ENCODE data around the gene ZNF480.
"Not testable (repeated sequence)": the region's sequence is repeated elsewhere in the genome, so short reads cannot be mapped to it uniquely, and the experiment has no call there.

Gene ZNF480

DNA sequence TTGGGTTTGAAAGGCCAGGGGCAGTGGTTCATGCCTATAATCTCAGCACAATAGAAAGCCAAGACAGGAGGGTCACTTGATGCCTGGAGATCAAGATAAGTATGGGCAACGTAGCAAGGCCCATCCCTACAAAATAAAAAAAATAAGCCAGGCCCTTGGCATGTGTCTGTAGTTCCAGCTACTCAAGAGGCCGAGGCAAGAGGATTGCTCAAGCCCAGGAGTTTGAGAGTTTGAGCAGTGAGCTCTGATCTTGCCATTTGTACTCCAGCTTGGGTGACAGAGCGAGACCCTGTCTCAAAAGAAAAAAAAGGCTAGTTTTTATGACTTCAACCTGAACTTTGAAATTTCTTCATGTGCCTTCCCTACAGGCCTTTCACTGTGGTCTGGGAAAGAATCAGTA lies 5.2 kb upstream of the ZNF480 start:
- no peak overlapping the region for H3K4me2 ChIP-seq (ENCODE audit: low read length)
- H3K4me1 ChIP-seq (ENCODE audit: control insufficient read depth, insufficient read depth, low read length), result no peaks in the 10 kb centered on the region
- H3K9ac ChIP-seq (ENCODE audit: low read depth, low read length), result no peak overlapping the region
- H3K36me3 ChIP-seq (ENCODE audit: insufficient read depth, low read length), result peaks cover 40% of the 10 kb centered on the region
- no peaks in the 10 kb centered on the region for H3K27me3 ChIP-seq (ENCODE audit: control insufficient read depth, insufficient read depth, low read length)
- no peak overlapping the region for H3K4me3 ChIP-seq (ENCODE audit: low read length)
- peaks cover 4% of the 10 kb centered on the region for H3K9me3 ChIP-seq (replicated peaks; ENCODE audit: low read length)

DNA sequence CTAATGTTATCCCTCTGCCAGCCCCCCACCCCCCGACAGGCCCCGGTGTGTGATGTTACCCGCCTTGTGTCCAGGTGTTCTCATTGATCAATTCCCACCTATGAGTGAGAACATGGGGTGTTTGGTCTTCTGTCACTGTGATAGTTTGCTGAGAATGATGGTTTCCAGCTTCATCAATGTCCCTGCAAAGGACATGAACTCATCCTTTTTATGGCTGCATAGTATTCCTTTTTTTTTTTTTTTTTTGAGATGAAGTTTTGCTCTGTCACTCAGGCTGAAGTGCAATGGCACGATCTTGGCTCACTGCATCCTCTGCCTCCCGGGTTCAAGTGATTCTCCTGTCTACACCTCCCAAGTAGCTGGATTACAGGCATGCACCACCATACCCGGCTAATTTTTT lies 4.0 kb upstream of the ZNF480 start:
- H3K4me1 ChIP-seq (ENCODE audit: control insufficient read depth, insufficient read depth, low read length); H3K27me3 ChIP-seq (ENCODE audit: control insufficient read depth, insufficient read depth, low read length); H3K9ac ChIP-seq (ENCODE audit: low read depth, low read length); H3K9me3 ChIP-seq (replicated peaks; ENCODE audit: low read length); H3K4me2 ChIP-seq (ENCODE audit: low read length); H3K4me3 ChIP-seq (ENCODE audit: low read length): not testable (repeated sequence)
- peaks cover 34% of the 10 kb centered on the region for H3K36me3 ChIP-seq (ENCODE audit: insufficient read depth, low read length)

DNA sequence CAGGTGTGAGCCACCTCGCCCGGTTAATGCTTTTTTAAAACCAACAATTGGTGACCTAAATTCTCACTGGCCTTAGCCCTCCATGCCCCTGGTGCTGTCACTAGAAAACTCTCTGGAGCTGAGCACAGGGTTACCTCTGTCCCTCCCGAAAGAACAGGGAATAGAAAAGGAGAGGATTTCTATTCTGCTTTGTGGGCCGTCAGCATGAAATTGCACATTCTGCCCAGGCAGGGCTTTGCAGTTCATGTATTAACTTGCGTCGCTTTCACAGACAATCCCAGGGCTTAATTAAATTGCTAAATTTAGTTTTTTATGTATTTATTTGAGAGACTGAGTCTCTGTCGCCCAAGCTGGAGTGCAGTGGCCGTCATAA lies 583 bp upstream of the ZNF480 start:
- peaks cover 32% of the 10 kb centered on the region for H3K36me3 ChIP-seq (ENCODE audit: insufficient read depth, low read length)
- no peaks in the 10 kb centered on the region for H3K9me3 ChIP-seq (replicated peaks; ENCODE audit: low read length)
- H3K9ac ChIP-seq (ENCODE audit: low read depth, low read length), result peak overlapping the region; percentile 53
- peak overlapping the region; percentile 82 for H3K4me2 ChIP-seq (ENCODE audit: low read length)
- peak overlapping the region; percentile 91 for H3K4me3 ChIP-seq (ENCODE audit: low read length)
- peaks cover 5% of the 10 kb centered on the region for H3K4me1 ChIP-seq (ENCODE audit: control insufficient read depth, insufficient read depth, low read length)
- H3K27me3 ChIP-seq (ENCODE audit: control insufficient read depth, insufficient read depth, low read length), result no peaks in the 10 kb centered on the region

DNA sequence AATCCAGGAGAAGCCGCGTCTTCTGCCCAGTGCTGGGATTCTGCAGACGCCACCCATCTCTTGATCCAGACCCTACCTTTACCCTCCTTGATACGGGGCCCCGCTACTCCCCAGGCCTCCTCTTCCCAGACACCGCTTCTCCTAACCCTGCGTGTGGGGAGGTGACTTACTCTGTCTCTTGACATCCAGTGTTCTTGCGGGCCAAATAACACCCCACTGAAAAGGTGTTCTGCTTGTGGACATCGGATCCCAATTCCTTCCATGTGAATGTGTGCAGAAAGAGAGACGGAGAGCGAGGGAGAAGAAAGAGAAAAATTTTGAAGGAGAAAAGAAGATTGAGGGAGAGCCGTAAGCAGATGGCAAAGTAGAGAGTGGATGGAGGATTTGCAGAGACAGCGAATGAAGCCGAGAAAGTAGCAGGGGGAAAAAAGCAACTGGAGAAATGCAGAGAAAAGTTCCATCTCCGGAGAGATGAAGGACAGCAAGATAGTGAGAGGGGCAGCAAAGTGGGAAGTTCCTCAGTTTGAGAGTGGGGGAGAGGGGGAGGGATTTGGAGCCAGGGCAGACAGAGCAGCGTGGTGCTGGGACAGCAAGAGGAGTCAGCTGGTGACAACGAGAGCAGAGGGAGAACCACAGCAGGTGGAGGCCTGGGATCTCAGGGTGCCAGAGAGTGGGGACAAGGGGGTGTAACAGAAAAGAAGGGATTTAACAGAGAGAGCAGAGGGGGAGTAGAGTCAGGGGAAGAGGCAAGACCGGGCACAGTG lies 814 bp downstream of the ZNF480 start:
- Histone ChIP-seq H3K9me3 (replicated peaks; ENCODE audit: low read length) (no peaks in the 10 kb centered on the region), H3K27me3 (ENCODE audit: control insufficient read depth, insufficient read depth, low read length) (no peaks in the 10 kb centered on the region), H3K36me3 (ENCODE audit: insufficient read depth, low read length) (peaks cover 34% of the 10 kb centered on the region), H3K4me3 (ENCODE audit: low read length) (peak overlapping the region; percentile 91), H3K9ac (ENCODE audit: low read depth, low read length) (peak overlapping the region; percentile 95), H3K4me1 (ENCODE audit: control insufficient read depth, insufficient read depth, low read length) (peaks cover 5% of the 10 kb centered on the region), H3K4me2 (ENCODE audit: low read length) (peak overlapping the region; percentile 90)

DNA sequence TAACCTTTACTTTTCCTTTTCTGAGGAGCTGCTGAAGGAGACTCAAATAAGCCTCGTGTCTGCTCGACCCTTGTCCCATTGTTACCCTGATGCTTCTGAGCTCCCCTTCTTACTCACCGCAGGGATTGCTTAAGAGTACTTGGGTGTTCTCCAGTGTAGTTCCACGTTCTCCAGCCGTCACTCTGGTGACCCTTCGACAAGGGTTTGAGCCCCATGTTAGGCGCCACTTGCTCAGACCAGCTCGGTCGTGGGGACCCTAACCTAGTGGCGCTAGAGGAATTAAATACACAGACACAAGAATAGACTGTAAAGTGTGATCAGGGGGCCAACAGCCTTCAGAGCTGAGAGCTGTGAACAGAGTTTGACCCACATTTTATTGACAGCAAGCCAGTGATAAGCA lies 10.3 kb downstream of the ZNF480 start:
- Histone ChIP-seq H3K36me3 (ENCODE audit: insufficient read depth, low read length) (peaks cover 54% of the 10 kb centered on the region), H3K4me1 (ENCODE audit: control insufficient read depth, insufficient read depth, low read length) (no peaks in the 10 kb centered on the region), H3K4me2 (ENCODE audit: low read length) (no peak overlapping the region), H3K27me3 (ENCODE audit: control insufficient read depth, insufficient read depth, low read length) (no peaks in the 10 kb centered on the region), H3K9ac (ENCODE audit: low read depth, low read length) (no peak overlapping the region), H3K4me3 (ENCODE audit: low read length) (no peak overlapping the region), H3K9me3 (replicated peaks; ENCODE audit: low read length) (peaks cover 26% of the 10 kb centered on the region)

DNA sequence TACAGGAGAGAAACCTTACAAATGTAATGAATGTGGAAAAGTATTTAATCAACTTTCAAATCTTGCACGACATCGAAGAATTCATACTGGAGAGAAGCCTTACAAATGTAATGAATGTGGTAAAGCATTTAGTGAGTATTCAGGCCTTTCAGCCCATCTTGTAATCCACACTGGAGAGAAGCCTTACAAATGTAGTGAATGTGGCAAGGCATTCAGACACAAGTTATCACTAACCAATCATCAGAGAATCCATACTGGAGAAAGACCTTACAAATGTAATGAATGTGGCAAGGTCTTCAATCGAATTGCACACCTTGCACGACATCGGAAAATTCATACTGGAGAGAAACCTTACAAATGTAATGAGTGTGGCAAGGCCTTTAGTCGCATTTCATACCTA lies 25.5 kb downstream of the ZNF480 start:
- Histone ChIP-seq H3K36me3 (ENCODE audit: insufficient read depth, low read length) (peaks cover 52% of the 10 kb centered on the region), H3K9me3 (replicated peaks; ENCODE audit: low read length) (peaks cover 55% of the 10 kb centered on the region), H3K27me3 (ENCODE audit: control insufficient read depth, insufficient read depth, low read length) (no peaks in the 10 kb centered on the region), H3K9ac (ENCODE audit: low read depth, low read length) (no peak overlapping the region), H3K4me2 (ENCODE audit: low read length) (no peak overlapping the region), H3K4me3 (ENCODE audit: low read length) (no peak overlapping the region), H3K4me1 (ENCODE audit: control insufficient read depth, insufficient read depth, low read length) (no peaks in the 10 kb centered on the region)

DNA sequence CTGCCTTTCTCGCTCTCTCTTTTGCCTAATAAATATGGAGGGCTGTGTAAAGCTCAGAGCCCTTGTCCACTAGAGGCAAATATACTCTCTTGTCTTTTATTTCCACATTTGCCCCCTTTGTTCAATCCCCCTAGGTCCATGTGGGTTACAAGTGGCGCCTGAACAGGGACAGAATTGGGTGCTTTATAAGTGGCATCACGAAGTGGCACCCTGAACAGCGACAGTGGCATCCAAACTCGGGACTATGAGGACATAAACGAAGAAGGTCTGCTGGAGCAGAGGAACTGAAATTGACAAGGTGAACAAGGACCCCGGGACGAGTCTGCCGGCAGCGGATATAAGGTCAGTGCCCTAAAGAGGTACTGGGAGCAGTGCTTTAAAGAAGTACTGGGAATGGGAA lies 34.8 kb downstream of the ZNF480 start:
- Histone ChIP-seq H3K4me2 (ENCODE audit: low read length) (no peak overlapping the region), H3K4me3 (ENCODE audit: low read length) (no peak overlapping the region), H3K27me3 (ENCODE audit: control insufficient read depth, insufficient read depth, low read length) (no peaks in the 10 kb centered on the region), H3K36me3 (ENCODE audit: insufficient read depth, low read length) (no peaks in the 10 kb centered on the region), H3K4me1 (ENCODE audit: control insufficient read depth, insufficient read depth, low read length) (no peaks in the 10 kb centered on the region), H3K9ac (ENCODE audit: low read depth, low read length) (no peak overlapping the region), H3K9me3 (replicated peaks; ENCODE audit: low read length) (peaks cover 25% of the 10 kb centered on the region)

DNA sequence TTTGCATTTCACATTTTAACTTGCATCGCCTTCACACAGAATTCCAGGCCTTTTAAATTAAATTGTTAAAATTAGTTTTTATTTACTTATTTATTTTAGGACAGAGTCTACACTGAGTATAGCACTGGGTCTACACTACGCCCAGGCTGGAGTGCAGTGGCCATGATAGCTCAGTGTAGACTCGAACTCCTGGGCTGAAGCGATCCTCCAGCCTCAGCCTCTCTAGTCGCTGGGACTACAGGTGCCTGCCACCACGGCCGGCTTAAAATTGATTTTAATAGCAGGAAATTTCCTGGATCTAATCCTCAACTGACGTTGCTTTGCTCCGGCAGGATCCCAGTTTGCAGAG lies 38.8 kb downstream of the ZNF480 start:
- Histone ChIP-seq H3K9me3 (replicated peaks; ENCODE audit: low read length) (peaks cover 25% of the 10 kb centered on the region), H3K4me1 (ENCODE audit: control insufficient read depth, insufficient read depth, low read length) (no peaks in the 10 kb centered on the region), H3K36me3 (ENCODE audit: insufficient read depth, low read length) (no peaks in the 10 kb centered on the region), H3K9ac (ENCODE audit: low read depth, low read length) (peak overlapping the region; percentile 99), H3K4me3 (ENCODE audit: low read length) (peak overlapping the region; percentile 95), H3K4me2 (ENCODE audit: low read length) (peak overlapping the region; percentile 93), H3K27me3 (ENCODE audit: control insufficient read depth, insufficient read depth, low read length) (no peaks in the 10 kb centered on the region)

DNA sequence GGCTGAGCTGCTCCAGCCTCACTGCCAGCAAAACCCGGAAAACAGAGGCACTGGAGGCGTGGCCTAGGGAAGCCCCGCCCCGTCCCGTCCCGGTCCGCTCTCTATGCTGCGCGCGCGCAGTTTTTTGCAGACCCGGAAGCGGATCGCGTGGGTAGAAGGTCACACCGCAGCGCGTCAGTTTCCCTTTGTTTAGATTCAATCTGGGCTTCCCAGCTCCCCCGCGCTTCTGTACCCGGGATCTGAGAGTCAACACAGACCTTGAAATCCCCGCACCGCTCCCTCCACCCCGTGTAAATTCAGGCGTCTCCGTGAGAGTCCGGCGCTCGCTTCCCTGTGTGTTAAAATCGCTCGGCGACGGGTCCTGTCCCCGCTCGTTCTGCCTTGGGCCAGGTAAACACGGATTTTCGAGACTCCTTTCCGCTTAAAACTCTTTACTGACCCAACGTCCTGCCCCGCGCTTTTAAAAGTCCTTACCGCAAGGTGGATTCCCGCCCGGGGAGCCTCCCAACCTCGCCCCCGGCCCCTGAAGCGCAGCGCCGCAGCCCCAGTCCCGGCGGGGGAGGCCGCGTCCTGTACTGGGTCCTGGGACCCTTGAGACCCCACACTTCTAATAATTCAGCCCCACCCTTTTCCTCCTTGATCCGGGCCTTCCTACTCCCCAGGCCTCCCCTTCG lies 39.3 kb downstream of the ZNF480 start, which contains the start of gene ZNF610:
Gene ZNF610 (plus strand): TSS at position 127 of the 674 bp plus-strand sequence. CDS start 12,930 bp downstream, outside the sequence.
- H3K4me3 ChIP-seq (ENCODE audit: low read length), result peak within 1 kb of the TSS; percentile 95
- peaks cover 21% of the 10 kb centered on the region for H3K9me3 ChIP-seq (replicated peaks; ENCODE audit: low read length)

DNA sequence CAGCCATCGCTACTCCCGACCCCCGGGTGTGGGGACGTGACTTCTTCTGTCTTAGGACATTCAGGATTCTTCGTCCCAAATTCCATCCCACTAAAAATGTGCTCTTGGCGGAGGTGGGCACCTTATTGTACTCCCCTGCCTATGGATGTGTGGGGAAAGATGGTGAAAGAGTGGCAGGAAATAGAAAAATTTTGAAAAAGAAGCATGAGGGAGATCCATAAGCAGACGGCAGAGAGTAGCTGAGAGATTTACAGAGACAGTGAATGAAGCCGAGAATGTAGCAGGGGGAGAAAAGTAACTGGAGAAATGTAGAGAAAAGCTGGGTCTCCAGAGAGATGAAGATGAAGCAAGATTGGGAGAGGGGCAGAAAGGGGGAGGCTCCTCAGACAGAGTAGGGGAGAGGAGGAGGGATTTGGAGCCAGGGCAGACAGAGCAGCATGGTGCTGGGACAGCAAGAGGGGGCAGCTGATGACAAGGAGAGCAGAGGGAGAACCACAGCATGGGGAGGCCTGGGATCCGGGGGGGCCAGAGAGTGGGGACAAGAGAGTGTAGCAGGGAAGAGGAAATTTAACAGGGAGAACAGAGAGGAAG lies 39.9 kb downstream of the ZNF480 start:
- H3K36me3 ChIP-seq (ENCODE audit: insufficient read depth, low read length), result no peaks in the 10 kb centered on the region
- H3K9ac ChIP-seq (ENCODE audit: low read depth, low read length), result peak overlapping the region; percentile 99
- no peaks in the 10 kb centered on the region for H3K27me3 ChIP-seq (ENCODE audit: control insufficient read depth, insufficient read depth, low read length)
- no peaks in the 10 kb centered on the region for H3K4me1 ChIP-seq (ENCODE audit: control insufficient read depth, insufficient read depth, low read length)
- peak overlapping the region; percentile 95 for H3K4me3 ChIP-seq (ENCODE audit: low read length)
- H3K4me2 ChIP-seq (ENCODE audit: low read length), result peak overlapping the region; percentile 93
- peaks cover 15% of the 10 kb centered on the region for H3K9me3 ChIP-seq (replicated peaks; ENCODE audit: low read length)

More for the DNA sequence above, 39.3 kb downstream of the ZNF480 start, which contains the start of gene ZNF610:
- H3K4me2 ChIP-seq (ENCODE audit: low read length), result peak within 1 kb of the TSS; percentile 93
- H3K27me3 ChIP-seq (ENCODE audit: control insufficient read depth, insufficient read depth, low read length), result no peaks in the 10 kb centered on the region
- H3K36me3 ChIP-seq (ENCODE audit: insufficient read depth, low read length), result no peaks in the 10 kb centered on the region
- peak within 1 kb of the TSS; percentile 99 for H3K9ac ChIP-seq (ENCODE audit: low read depth, low read length)
- H3K4me1 ChIP-seq (ENCODE audit: control insufficient read depth, insufficient read depth, low read length), result no peaks in the 10 kb centered on the region

DNA sequence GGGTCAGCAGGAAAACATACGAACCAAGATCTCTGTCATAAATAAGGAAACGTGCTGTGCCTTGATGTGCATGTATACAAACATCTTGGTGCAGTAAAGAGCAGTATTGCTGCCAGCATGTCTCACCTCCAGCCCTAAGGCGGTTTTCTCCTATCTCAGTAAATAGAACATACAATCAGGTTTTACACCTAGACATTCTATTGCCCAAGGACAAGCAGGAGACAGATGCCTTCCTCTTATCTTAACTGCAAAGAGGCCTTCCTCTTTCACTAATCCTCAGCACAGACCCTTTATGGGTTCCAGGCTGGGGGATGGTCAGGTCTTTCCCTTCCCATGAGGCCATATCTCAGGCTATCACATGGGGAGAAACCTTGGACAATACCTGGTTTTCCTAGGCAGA lies 42.1 kb downstream of the ZNF480 start:
- not testable (repeated sequence) for H3K9me3 ChIP-seq (replicated peaks; ENCODE audit: low read length); H3K4me1 ChIP-seq (ENCODE audit: control insufficient read depth, insufficient read depth, low read length); H3K4me3 ChIP-seq (ENCODE audit: low read length)

More for the DNA sequence above, 42.1 kb downstream of the ZNF480 start:
- not testable (repeated sequence) for H3K9ac ChIP-seq (ENCODE audit: low read depth, low read length); H3K36me3 ChIP-seq (ENCODE audit: insufficient read depth, low read length); H3K4me2 ChIP-seq (ENCODE audit: low read length); H3K27me3 ChIP-seq (ENCODE audit: control insufficient read depth, insufficient read depth, low read length)
